ENCODE measurements around the gene TNIP2.

The TNIP2 gene, protein sequence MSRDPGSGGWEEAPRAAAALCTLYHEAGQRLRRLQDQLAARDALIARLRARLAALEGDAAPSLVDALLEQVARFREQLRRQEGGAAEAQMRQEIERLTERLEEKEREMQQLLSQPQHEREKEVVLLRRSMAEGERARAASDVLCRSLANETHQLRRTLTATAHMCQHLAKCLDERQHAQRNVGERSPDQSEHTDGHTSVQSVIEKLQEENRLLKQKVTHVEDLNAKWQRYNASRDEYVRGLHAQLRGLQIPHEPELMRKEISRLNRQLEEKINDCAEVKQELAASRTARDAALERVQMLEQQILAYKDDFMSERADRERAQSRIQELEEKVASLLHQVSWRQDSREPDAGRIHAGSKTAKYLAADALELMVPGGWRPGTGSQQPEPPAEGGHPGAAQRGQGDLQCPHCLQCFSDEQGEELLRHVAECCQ

DNA sequence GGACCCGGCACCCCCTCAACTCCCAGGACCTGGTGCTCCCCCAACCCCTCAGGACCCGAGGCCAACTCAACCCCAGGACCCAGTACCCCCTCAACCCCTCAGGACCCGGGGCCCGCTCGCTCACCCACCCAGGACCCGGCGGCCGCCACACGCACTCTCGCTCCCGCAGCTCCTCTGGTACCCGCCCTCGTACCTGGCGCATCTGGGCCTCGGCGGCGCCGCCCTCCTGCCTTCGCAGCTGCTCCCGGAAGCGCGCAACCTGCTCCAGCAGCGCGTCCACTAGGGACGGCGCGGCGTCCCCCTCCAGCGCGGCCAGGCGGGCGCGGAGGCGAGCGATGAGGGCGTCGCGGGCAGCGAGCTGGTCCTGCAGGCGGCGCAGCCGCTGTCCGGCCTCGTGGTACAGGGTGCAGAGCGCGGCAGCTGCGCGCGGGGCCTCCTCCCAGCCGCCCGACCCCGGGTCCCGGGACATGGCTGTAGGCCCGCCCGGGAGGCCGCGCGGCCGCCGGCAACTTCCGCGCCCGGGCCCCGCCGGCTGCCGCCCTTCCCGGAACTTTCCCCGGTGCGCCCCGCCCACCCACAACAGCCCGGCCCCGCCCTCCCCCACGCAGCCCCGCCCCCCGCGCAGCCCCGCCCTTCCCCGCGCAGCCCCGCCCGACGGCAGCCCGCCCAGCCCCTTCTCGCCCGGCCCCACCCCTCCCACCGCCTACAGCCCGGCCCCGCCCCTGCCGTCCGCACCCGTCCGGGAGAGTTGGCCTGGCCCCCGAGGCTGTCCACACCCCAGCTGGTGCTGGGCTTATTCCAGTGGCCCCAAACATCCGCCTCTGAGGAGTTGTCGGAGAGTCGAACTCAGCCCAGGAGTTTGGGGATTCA is at the start of gene TNIP2:
TSS of gene TNIP2 (minus strand) at position 516 of the 870 bp plus-strand sequence. CDS start at position 469, 47 bp downstream.
- in situ Hi-C loops (cut with MboI; ENCODE audit: low sequenced_read_pairs): no loop called here

DNA sequence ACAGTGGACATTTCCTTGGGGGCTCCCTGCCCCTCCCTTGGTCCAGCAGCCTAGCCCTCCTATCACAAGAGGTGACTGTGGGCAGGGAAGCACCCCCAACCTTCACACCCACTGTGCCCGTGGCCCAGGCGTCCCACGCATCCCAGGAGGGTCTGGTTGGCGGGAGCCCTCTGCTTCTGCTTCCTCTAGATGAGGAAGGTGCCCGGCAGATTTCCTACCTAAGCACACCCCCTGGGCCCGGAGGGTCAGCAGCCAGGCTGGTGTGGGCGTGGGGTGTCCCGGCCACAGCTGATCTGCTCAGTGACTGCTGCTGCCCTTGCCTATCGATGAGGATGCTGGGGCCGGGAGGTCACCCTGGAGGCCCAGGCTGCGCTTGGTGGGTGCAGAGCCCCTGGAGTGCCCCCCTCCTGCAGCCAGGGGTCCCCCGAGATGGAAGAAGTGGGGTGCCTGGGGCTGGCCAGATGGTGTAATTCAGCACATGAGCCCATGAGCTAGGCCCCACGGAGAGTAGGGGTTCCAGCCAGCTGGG is 48.9 kb upstream of the TNIP2 start:
- in situ Hi-C loops (cut with MboI; ENCODE audit: low sequenced_read_pairs): no loop called here

DNA sequence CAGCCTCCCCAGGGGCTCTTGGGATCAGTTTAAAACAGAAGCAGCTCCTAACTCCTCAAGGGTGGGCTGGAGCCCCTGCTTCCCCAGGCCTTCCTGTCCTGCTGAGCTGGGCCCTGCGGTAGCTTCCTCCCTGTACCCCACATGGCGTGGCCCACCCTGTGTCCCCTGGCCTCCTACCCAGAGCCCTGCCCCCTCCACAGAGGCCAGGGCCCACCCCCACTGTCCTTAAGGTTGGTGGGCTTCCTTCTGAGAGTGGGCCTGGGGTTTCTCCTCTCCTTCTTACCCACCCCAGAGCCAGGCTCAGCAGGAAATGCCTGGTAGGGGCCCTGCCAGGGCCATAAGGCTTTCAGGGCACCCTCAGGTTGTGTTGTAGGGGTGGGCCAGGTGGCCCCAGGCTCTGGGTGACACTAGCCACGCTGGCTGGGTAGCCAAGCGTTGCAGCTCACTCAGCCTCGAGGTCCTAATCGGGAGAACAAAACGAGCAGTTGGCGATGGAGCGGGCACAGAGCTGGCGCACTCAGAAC is 48.4 kb upstream of the TNIP2 start:
- in situ Hi-C loops (cut with MboI; ENCODE audit: low sequenced_read_pairs): no loop called here

DNA sequence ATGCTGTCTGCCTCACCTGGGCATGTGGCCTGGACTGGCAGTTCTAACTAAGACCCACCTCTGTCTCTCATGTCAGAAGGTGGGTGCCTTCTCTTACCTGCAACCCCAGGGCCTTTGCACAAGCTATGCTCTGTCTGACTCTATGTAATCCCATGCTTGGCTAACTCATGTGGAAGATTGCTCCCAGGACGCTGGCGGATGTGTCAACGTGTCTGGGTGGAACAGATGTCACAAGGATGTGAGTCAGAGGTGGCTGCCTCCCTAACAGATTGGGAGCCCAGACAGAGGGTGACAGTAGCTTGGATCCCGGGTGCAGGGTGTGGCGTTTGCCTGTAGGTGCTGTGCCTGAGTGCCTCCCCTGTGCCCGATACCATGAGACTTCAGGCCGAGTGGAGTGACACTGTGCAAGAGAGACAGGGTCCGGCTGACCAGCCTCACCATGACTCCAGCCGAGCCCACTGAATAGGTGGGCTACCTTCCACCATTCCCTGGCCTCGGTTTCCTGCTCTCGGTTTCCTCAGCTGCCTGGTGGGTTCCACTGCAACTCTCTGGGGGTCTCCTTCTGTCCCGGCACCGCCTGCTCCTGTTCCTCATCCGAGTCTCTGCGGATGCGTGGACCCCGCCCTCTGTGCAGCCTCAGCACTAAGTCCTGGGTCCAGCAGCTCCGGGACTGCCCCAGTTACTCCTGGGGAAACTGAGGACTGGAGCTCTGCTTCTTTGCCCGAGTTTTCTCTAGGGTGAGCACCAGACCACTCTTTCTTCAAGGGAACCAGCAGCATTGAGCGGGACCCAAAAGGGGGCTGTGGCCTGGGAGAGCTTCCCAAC is 47.7 kb upstream of the TNIP2 start:
- in situ Hi-C loops (cut with MboI; ENCODE audit: low sequenced_read_pairs): no loop called here

DNA sequence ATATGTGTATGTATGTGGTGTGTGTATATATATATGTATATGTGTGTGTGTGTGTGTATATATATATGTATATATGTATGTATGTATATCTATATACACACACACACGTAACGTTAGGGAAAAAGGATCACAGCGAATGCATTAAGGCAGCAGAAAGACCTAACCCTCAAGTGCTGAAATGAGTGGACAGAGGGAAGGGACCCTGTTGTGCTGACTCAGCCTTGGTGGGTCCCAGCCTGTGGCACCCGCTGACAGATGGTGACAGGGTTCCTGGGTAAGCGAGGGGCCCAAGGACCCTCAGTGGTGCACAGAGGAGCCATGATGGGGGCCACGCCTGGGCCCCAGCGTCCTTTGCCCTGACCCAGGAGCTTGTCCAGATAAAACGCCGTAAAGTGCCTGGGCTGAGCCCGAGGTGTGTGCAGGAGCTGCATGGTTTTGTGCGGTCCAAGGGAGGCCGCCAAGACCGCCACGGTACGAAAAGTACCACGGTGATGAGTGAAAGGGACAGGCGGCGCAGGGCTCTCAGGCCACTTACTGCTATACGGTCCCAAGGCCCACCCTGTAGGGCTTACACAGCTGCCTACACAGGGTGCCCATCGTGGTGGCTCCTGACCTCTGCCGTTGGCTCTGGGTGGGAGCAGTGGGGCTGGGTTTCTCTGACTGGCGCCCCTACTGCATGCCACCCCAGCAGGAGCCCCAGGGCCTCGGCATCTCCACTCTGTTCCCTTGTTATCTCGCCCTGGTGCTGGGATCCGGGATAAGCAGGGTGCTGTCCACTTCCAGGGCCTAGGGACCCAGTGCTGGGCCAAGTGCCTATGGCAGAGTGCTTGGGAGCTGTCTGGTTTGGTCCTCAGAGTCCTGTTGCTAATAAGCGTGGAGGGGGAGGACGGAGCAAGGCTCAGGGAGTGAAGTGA is 46.7 kb upstream of the TNIP2 start:
- in situ Hi-C loops (cut with MboI; ENCODE audit: low sequenced_read_pairs): no loop called here

DNA sequence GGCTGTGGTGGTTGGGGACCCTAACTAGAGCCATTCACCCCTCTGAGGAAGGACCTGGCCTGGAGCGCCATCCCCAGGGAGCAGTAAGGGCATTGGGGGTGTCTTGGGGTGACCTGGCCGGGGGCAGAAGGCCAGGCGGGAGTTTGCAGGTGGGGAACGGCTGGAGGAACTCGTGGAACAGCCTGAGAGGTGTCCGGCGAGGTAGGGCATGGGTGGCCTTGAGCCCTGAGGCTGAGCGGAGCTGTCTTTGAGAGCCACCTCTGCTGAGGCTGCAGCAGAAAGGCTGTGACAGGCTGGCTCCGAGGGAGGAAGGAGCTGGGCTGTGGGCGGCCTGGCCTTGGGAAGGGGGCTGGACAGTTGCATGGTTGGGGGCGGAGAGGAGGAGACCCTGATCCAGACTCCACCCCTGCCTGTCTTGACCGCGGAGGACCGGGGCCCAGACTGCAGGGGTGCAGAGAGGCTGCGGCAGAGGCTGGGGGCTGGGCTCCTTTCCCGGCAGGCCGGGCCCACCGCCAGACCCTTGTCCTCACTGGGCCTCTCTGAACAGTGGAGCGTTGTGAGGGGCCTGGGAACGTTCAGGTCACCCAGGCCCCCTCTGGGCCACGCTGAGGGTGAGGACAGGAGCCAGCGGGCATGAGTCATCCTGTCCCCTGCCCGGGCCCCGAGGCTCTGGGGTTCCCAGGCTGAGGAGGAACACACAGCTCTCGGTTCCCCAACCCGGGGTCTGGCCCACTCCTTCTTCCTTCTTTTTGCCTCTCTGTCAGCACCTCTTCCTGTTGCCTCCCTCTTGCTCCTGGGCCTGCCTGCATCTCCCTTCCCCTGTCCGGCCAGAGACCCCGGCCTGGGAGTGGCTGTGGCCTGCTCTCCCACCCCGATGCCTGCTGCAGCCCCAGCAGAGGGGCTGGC is 44.8 kb upstream of the TNIP2 start:
- in situ Hi-C loops (cut with MboI; ENCODE audit: low sequenced_read_pairs): no loop called here

DNA sequence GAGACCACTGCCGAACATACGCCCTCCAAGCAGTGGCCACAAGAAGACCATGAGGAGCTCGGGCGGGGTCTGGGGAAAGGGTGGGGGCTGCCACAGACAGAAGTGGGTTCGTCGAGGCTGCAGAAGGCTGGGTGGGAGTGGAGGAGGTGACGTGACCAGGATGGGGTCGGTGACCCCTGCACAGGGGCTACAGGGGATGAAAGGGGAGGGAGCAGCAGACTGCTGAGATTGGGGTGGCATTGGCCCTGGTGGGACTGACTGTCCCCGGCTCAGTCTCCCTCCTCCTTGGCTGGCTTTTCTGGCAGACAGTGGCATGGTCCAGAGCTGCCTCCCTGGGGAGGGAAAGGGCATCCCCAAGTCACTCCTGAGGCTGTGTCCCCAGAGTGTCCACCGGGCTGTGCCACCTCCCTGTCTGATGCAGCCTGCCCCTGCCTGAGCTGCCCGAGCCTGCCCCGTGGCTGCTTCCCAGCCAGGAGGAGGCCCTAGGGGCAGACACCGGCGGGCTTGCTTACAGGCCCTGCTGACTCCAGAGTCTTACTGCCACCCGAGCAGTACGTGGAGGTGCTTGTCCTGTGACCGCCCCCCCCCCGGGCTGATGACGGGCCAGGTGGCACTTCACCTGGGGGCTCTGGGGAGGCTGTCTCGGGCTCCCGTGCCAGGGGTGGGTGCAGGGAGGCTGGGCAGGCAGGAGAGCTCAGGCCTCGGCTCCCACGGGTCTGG is 44.0 kb upstream of the TNIP2 start:
- in situ Hi-C loops (cut with MboI; ENCODE audit: low sequenced_read_pairs): no loop called here

DNA sequence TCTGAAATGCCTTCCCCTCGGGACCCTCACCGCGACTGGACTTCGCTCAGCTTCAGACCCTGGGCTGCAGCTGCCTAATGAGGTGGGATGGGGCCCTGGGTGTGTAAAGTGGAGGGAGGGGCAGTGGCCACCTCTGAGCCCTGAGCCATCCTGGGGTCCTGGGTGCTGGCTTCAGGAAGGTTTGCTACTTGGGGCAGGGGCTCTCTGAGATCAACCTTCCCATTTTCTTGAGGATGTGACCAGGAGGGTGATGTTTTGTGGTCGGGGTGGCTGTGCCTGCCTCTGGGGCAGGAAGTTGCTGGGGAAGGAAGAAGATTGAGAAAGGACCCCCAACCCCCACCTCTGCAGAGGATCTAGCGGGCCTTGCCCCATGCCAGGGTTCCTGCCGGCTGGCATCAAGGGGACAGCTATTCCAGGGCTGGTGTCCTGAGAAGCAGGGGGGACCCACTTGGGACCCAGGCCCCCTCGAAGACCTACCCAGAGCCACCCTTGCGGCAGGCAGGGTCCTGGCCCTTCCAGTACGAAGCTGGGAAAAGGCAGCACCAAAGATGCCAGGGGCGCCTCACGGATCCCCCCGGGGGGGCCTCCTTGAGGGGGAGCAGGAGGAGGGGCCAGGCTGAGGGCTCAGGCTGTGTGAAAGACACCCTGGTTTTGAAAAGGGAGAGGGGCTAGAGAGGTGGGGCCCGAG is 43.2 kb upstream of the TNIP2 start:
- in situ Hi-C loops (cut with MboI; ENCODE audit: low sequenced_read_pairs): no loop called here

DNA sequence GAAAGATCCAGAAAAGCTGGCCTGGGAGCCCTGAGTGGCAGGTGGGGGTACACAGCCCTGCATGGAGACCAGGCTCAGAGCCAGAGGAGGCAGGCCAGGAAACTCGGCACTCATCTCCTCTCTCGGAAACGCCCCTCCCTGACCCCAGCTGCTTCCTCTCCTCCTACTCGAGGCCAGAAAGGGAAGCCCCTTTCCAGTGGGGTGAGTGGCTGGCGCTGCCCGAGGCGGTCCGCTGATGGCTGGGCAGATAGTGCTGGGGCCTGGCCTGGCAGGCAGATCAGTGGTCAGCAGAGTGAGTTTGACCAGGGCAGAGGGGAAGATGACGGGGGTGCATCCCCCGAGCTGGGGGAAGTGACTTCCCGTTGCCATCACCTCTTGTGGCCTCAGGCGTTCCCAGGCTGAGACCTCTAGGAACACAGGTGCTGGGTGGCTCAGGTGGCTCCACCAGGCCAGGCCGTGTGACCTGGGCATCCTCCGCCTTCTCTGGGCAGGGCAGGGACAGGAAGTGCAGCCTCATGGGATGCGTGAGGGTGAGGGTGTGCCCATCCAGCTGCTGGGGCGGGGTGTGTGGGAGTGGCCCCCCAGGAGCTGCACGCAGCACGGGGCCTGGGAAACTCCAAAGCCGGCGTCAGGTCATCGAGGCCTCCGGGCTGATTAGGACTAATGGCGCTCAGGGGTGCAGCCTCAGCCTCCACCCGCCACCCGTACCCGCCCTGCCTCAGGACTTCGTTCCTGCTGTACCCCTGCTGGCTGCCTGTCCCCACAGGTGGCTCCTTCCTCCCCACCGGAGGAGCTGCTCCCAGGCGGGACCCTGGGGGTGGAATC is 42.5 kb upstream of the TNIP2 start:
- in situ Hi-C loops (cut with MboI; ENCODE audit: low sequenced_read_pairs): no loop called here

DNA sequence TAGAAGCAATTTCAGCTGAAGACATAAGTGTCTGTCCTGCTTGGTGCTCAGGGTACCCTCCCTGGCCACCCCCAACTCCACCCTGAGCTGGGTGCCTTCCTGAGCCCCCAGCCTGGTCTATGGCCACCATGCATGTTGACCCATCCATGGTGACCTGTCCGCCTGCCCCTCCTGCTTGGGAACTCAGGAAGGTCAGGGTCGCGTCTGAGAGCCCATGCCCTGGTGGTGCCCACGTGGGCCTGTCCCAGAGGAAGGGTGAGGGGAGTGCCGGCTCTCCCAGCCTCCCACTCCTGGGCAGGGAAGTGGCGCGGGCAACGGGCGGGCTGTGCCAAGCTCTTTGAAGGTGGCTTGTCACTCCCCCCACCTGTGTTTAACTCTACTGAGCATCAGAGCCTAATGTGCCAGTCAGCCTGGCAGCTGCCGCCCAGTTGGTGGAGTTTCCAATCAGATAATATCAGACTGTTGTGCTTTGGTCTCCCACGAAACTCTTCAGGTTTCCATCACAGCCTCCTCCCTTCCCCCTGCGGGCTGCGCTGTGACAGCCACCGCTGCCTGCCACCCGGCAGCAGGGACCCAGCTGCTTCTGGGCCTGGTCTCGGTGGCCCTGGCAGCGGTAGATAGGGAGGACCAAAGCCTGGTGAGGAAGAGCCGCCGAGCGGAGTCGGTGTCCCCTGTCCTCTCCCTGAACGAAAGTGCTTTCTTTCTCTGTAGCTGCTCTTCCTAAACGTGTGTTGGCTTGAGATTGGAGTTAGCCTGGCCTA is 41.6 kb upstream of the TNIP2 start:
- in situ Hi-C loops (cut with MboI; ENCODE audit: low sequenced_read_pairs): no loop called here

DNA sequence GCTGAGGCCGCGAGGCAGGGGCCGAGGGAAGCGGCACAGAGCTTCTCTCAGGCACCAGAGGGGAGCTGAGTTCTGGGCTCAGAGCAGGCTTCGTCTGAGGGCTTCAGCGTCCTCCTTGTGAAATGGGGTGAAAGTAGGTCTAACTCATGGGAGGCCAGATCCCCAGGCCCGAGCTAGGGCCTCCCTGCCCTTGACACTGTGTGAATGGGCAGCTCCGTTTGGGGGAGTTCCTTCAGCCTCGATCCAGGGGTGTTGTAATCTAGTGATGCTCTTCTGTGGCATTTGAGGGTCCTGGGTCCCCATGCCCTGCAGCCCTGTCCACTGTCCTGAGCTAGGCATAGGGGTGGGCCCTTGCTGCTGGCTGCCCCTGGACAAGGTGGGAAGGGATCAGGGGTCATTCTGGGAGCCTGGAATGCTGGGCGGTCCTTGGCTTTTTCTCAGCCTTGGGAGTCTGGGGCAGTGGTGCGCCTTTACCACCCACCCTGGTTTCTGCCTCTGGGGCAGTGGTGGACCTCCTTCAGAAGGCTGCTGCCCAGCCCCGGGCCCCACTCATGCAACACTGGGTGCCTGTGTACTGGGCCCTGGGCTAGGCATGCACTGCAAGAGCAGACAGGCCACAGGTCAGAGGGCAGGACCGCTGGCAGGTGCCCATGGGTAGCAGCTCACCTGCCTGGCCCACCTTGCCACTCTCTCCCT is 40.9 kb upstream of the TNIP2 start:
- in situ Hi-C loops (cut with MboI; ENCODE audit: low sequenced_read_pairs): no loop called here

DNA sequence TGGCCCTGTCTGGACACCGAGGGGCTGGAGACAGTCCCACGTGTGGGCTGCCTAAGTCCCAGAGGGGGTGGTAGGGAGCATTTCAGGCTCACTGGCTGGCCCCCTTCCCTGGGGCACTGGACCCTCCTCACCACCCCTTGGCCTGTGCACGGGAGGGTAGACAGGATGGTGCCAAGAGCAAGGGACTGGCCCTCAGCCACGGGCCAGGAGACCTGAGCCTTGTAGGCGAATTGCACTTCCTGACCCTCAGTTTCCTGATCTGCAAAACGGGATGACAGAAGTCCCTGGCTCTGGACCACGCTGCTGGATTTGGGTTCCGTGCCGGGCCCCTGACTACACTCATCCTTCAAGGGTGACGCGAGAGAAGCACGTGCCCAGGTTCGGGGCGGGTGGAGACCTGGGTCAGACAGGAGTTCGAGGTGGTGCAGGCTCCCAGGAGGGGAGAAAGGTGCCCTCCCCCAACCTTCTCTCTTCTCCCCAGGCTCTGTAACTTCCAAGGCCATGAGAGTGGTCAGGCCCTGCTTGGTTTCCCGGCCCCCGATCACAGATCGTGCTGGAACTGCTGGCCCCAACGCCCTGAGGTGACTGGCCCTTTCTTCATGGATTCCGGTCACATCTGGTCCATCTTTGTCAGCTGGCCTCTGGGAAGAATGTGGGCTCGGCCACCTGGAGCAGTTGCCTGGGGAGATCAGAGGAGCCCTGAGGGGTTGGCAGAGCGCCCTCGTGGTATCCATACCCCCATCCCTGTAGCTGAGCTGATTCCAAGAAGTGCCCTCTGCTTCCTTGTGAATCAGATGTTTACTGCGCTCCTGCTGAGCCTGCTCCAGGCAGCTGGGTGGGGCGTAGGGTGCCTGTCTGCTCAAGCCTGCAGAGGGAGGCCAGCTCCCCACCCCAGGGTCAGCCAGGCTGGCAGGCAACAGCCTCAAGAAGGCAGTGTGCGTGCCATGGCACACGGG is 40.0 kb upstream of the TNIP2 start:
- in situ Hi-C loops (cut with MboI; ENCODE audit: low sequenced_read_pairs): no loop called here

DNA sequence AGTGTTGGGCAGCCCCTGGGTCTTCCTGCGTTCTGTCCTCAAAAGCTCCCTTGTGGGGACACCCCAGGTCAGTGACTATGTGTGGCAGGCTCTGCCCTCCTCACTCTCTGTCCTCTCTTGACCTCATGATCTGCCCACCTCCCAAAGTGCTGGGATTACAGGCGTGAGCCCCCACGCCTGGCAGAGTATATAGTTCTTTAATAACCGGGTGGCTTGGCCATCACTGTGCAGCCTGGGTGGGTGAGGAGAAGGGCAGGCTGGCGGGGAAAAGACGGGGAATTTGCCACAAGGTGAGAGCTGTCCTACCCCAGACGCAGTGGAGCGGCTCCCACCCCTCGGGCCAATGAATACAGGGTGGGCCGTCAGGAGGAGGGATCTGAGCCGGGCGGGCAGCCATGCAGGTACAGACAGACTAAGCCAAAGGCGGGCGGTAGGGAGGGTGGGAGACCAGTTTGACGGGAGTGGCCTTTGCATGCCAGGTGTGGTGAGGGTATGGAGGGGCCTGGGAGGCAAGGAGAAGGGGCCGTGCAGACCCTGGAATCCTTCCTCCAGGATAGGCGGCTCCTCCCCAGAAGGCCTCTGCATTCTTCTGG is 39.3 kb upstream of the TNIP2 start:
- in situ Hi-C loops (cut with MboI; ENCODE audit: low sequenced_read_pairs): no loop called here
